Keratinocyte (primary cell): Measurements from ENCODE around the gene MRTFA. TPM values are rescaled to one million over a fixed set of nuclear protein-coding genes. Genes with fewer than 3 reads are reported as not detected.

Experiments
- DNase-seq: peaks from one replicate; pipeline ENCODE4 v3.0.0-alpha.2; 2011; ENCODE audit warnings: low read depth, missing footprints, low spot score
- FAIRE-seq: peaks from 2 replicates; lab custom pipeline; 2011; peaks lifted over from hg19 to GRCh38; lab: Jason Lieb, UNC
- H2AFZ ChIP-seq: 2 replicates; pipeline ENCODE4 v1.6.0; 2012; ENCODE audit warnings: low read length, control low read depth, inconsistent platforms; ENCODE audit not compliant: control insufficient read depth
- H3K27ac ChIP-seq: 2 replicates; pipeline ENCODE4 v1.5.1; 2011; ENCODE audit warnings: low read length; ENCODE audit not compliant: control insufficient read depth, insufficient read depth
- H3K27me3 ChIP-seq: 3 replicates; pipeline ENCODE4 v1.6.0; 2011; ENCODE audit warnings: low read length; ENCODE audit not compliant: control insufficient read depth, insufficient read depth; ENCODE audit errors: extremely low read depth
- H3K36me3 ChIP-seq, 2 experiments: 2 replicates in 1 of 2; 3 replicates in 1 of 2; pipeline ENCODE4 v1.5.1; 2011; ENCODE audit warnings: low read length in 2 of 2, mild to moderate bottlenecking in 1 of 2; ENCODE audit not compliant: control insufficient read depth in 2 of 2, insufficient read depth in 2 of 2; ENCODE audit errors: extremely low read depth in 1 of 2
- H3K4me1 ChIP-seq: 3 replicates; pipeline ENCODE4 v1.5.1; 2011; ENCODE audit warnings: low read length; ENCODE audit not compliant: control insufficient read depth, insufficient read depth; ENCODE audit errors: extremely low read depth
- H3K4me2 ChIP-seq: 3 replicates; pipeline ENCODE4 v1.6.0; 2011; ENCODE audit warnings: low read depth, low read length; ENCODE audit not compliant: control insufficient read depth, insufficient read depth; ENCODE audit errors: extremely low read depth
- H3K4me3 ChIP-seq, 3 experiments: fragments of 200-600 bp in 1 of 3; sonication (generic) in 1 of 3; 2 replicates in 2 of 3; 3 replicates in 1 of 3; pipeline ENCODE4 v1.5.1; 2011 to 2016; ENCODE audit warnings: low read length in 3 of 3, mild to moderate bottlenecking in 3 of 3, control low read depth in 2 of 3, inconsistent platforms in 1 of 3, low read depth in 1 of 3, mixed read lengths in 1 of 3, mixed run types in 1 of 3, moderate library complexity in 1 of 3; ENCODE audit not compliant: control insufficient read depth in 2 of 3, insufficient read depth in 2 of 3; ENCODE audit errors: extremely low read depth in 1 of 3
- H3K79me2 ChIP-seq: 2 replicates; pipeline ENCODE4 v1.6.0; 2012; ENCODE audit warnings: low read length; ENCODE audit not compliant: control insufficient read depth, insufficient read depth
- H3K9ac ChIP-seq: 3 replicates; pipeline ENCODE4 v1.6.0; 2011; ENCODE audit warnings: low read length; ENCODE audit not compliant: control insufficient read depth, insufficient read depth; ENCODE audit errors: extremely low read depth
- H3K9me1 ChIP-seq: 3 replicates; pipeline ENCODE4 v1.6.0; 2011; ENCODE audit warnings: low read length; ENCODE audit not compliant: control insufficient read depth, insufficient read depth; ENCODE audit errors: extremely low read depth
- H3K9me3 ChIP-seq: 2 replicates; pipeline ENCODE4 v1.5.1; 2012; ENCODE audit warnings: low read depth, low read length; ENCODE audit not compliant: control insufficient read depth
- H4K20me1 ChIP-seq: 3 replicates; pipeline ENCODE4 v1.6.0; 2011; ENCODE audit warnings: low read length; ENCODE audit not compliant: control insufficient read depth, insufficient read depth; ENCODE audit errors: extremely low read depth
- EZH2 ChIP-seq: IDR thresholded peaks from one replicate; pipeline ENCODE4 v1.6.1; 2012; ENCODE audit warnings: inconsistent platforms, mild to moderate bottlenecking, low read length, moderate library complexity
- dilution Hi-C: fragments of 300-500 bp; cut with MboI; formaldehyde crosslinking; loops from one replicate; pipeline ENCODE4 v1.7.0; 2020; ENCODE audit warnings: low sequenced_read_pairs; ENCODE audit not compliant: extremely low pct_ligation_motif_present
- polyA plus RNA-seq, 5 experiments: library from polyadenylated mRNA; depleted of rRNA in 3 of 5; stranded (reverse) in 3 of 5; stranded (forward) in 1 of 5; unstranded in 1 of 5; fragments of >200 nt; gene quantifications; 1 replicate in 1 of 5; 2 replicates in 3 of 5; 3 replicates in 1 of 5; pipeline versions ENCODE4 v1.2.1 to v1.2.3, GENCODE V29; 2011 to 2012; ENCODE audit warnings: missing spikeins in 2 of 5, low read depth in 1 of 5, low replicate concordance in 1 of 5
- TF ChIP-seq, protein P1 (sequence below), 3 experiments: IDR thresholded peaks in 1 of 3; conservative IDR thresholded peaks in 1 of 3; optimal IDR thresholded peaks in 1 of 3; 2 replicates in 2 of 3; 3 replicates in 1 of 3; pipeline versions ENCODE3 to v1.5.1; 2011; ENCODE audit warnings: low read length in 3 of 3, mild to moderate bottlenecking in 3 of 3, moderate library complexity in 2 of 3, control low read depth in 1 of 3, inconsistent platforms in 1 of 3; ENCODE audit not compliant: insufficient read depth in 2 of 3; ENCODE audit errors: extremely low read depth in 1 of 3

The MRTFA gene
- polyA plus RNA-seq, 1 donor (not counting 4 experiments of a cell fraction or from before 2014, with no cell fraction given), result 6.5 TPM

- H3K27ac ChIP-seq, result no peak overlapping the region
- peaks cover 4% of the 10 kb centered on the region for H3K9me1 ChIP-seq
- H3K79me2 ChIP-seq, result no peaks in the 10 kb centered on the region
- H3K9me3 ChIP-seq, result no peaks in the 10 kb centered on the region
- DNase-seq, result no peak
- H3K4me3 ChIP-seq, result no peak overlapping the region
- dilution Hi-C loops, result no loop called here
- H3K4me2 ChIP-seq, result no peak overlapping the region
- peaks cover 3% of the 10 kb centered on the region for H3K4me1 ChIP-seq
- H2AFZ ChIP-seq, result no peak overlapping the region
- FAIRE-seq, result no peak
- no peaks in the 10 kb centered on the region for H3K27me3 ChIP-seq
- TF ChIP-seq EZH2, result no peak
- TF ChIP-seq, protein P1, sequence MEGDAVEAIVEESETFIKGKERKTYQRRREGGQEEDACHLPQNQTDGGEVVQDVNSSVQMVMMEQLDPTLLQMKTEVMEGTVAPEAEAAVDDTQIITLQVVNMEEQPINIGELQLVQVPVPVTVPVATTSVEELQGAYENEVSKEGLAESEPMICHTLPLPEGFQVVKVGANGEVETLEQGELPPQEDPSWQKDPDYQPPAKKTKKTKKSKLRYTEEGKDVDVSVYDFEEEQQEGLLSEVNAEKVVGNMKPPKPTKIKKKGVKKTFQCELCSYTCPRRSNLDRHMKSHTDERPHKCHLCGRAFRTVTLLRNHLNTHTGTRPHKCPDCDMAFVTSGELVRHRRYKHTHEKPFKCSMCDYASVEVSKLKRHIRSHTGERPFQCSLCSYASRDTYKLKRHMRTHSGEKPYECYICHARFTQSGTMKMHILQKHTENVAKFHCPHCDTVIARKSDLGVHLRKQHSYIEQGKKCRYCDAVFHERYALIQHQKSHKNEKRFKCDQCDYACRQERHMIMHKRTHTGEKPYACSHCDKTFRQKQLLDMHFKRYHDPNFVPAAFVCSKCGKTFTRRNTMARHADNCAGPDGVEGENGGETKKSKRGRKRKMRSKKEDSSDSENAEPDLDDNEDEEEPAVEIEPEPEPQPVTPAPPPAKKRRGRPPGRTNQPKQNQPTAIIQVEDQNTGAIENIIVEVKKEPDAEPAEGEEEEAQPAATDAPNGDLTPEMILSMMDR (optimal IDR thresholded peaks at IDR 0.05 in 1 of 3, IDR thresholded peaks at IDR 0.05 in 1 of 3, conservative IDR thresholded peaks at IDR 0.05 in 1 of 3; ENCODE audit: extremely low read depth in 1 of 3, insufficient read depth in 2 of 3, low read length in 3 of 3), result no peak
- peaks cover 6% of the 10 kb centered on the region for H4K20me1 ChIP-seq
- H3K9ac ChIP-seq, result no peak overlapping the region
- peaks cover 36 to 38% of the 10 kb centered on the region in 2 experiments for H3K36me3 ChIP-seq
Measured at GRCh38 chr22:40404251-40405177, 232.0 kb downstream of the MRTFA start.

GRCh38 chr22:40403651-40404050 is 232.9 kb downstream of the MRTFA start:
- Histone ChIP-seq H3K4me1 (peaks cover 3% of the 10 kb centered on the region), H3K9ac (no peak overlapping the region), H3K4me3 (no peak overlapping the region), H3K27ac (no peak overlapping the region), H2AFZ (no peak overlapping the region), H4K20me1 (peaks cover 6% of the 10 kb centered on the region), H3K4me2 (no peak overlapping the region), H3K79me2 (no peaks in the 10 kb centered on the region), H3K9me1 (peaks cover 4% of the 10 kb centered on the region), H3K9me3 (no peaks in the 10 kb centered on the region), H3K36me3 (peaks cover 33 to 36% of the 10 kb centered on the region in 2 experiments), H3K27me3 (no peaks in the 10 kb centered on the region)
- FAIRE-seq (no peak), DNase-seq (no peak)
- TF ChIP-seq, protein P1 (optimal IDR thresholded peaks at IDR 0.05 in 1 of 3, IDR thresholded peaks at IDR 0.05 in 1 of 3, conservative IDR thresholded peaks at IDR 0.05 in 1 of 3; ENCODE audit: extremely low read depth in 1 of 3, insufficient read depth in 2 of 3, low read length in 3 of 3), result no peak
- no peak for TF ChIP-seq EZH2
- dilution Hi-C loops, result no loop called here
